ENCODE data around the gene KRTAP20-4. TPM values are rescaled to one million over a fixed set of nuclear protein-coding genes. Genes with fewer than 3 reads are reported as not detected.

KRTAP20-4 gene
- total RNA-seq, 1 donor from 2014 or later = not detected

DNA sequence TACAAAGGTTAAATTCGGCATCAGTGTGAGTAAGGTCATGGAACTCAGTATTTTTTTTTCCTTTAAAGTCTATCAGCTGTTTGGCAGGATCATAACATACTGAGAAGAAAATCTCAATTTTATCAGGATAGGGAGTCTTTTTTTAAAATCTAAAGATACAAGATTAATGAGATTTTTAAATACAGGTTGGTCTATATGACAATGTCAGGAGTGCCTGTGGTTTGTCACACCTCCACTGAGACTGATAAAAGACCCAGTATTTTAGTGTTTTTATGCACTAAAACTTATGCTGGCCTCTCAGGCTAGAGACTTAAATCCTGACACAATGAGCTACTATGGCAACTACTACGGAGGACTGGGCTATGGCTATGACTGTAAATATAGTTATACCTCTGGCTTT, 22.1 kb downstream of the KRTAP20-4 start, which contains the start of gene KRTAP20-3:
Gene KRTAP20-3 (plus strand): TSS at position 301 of the 400 bp plus-strand sequence.
- ATAC-seq (no peak), DNase-seq (no peak)
- Histone ChIP-seq H3K4me1 (no peaks in the 10 kb centered on the region), H3K9me3 (no peaks in the 10 kb centered on the region), H3K4me3 (no peak within 1 kb of the TSS), H3K36me3 (no peaks in the 10 kb centered on the region), H3K27me3 (ENCODE audit: low read depth) (no peaks in the 10 kb centered on the region), H3K27ac (no peak within 1 kb of the TSS)
- TF ChIP-seq, protein P1, sequence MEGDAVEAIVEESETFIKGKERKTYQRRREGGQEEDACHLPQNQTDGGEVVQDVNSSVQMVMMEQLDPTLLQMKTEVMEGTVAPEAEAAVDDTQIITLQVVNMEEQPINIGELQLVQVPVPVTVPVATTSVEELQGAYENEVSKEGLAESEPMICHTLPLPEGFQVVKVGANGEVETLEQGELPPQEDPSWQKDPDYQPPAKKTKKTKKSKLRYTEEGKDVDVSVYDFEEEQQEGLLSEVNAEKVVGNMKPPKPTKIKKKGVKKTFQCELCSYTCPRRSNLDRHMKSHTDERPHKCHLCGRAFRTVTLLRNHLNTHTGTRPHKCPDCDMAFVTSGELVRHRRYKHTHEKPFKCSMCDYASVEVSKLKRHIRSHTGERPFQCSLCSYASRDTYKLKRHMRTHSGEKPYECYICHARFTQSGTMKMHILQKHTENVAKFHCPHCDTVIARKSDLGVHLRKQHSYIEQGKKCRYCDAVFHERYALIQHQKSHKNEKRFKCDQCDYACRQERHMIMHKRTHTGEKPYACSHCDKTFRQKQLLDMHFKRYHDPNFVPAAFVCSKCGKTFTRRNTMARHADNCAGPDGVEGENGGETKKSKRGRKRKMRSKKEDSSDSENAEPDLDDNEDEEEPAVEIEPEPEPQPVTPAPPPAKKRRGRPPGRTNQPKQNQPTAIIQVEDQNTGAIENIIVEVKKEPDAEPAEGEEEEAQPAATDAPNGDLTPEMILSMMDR (IDR thresholded peaks at IDR 0.05) = no peak
- intact Hi-C loops (cut with DNase I) = no loop called here

DNA sequence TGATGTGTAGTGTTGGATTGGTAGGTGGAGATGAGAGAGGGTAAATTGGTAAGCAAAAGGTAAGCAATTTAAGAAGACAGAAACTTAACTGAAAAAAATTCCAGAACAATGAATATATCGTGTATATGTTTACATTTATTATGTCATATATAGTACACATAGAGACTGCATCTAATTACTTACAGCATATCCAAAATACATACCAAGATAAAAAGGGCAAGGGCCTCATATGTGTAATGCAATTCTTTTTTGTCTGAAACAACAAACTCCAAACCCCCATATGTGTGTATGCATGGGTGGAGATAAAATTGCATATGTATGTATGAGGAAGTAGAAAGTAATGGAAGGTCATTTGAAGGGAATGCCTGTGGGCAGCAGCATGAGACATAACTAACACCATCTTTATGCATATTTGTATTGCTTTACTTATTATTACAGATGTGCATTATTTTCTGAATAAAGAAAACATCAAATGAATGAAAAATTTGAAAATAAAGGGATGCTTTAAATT, 26.5 kb downstream of the KRTAP20-4 start:
- TF ChIP-seq, protein P1 (IDR thresholded peaks at IDR 0.05) = no peak
- Histone ChIP-seq H3K27me3 (ENCODE audit: low read depth) (no peaks in the 10 kb centered on the region), H3K9me3 (no peaks in the 10 kb centered on the region), H3K4me1 (no peaks in the 10 kb centered on the region), H3K27ac (no peak overlapping the region), H3K4me3 (no peak overlapping the region), H3K36me3 (no peaks in the 10 kb centered on the region)
- DNase-seq (no peak), ATAC-seq (no peak)
- intact Hi-C loops (cut with DNase I) = no loop called here

DNA sequence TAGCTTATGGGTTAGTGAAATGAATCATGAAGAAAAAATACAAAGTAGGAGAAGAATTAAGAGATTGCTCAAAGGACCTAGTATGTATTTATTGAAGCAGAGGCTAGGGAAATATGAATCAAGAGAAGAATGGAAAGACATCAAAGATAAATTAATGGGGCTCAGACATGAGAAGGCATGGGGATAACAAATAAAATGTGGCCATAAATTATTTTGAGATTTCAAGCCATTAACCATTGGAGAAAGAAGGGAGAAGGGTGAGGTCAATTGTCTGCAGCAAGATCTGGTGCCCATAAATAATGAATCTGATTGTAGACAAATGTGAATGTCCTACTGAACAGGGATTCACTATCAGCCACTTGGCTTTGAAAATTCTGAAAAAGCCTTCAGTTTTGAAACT, 32.5 kb downstream of the KRTAP20-4 start:
- no peaks in the 10 kb centered on the region for H3K36me3 ChIP-seq
- no peaks in the 10 kb centered on the region for H3K9me3 ChIP-seq
- no peak overlapping the region for H3K4me3 ChIP-seq
- DNase-seq (no peak), ATAC-seq (no peak)
- H3K4me1 ChIP-seq = no peaks in the 10 kb centered on the region
- intact Hi-C loops (cut with DNase I) = no loop called here
- TF ChIP-seq, protein P1 (IDR thresholded peaks at IDR 0.05) = no peak
- no peak overlapping the region for H3K27ac ChIP-seq
- no peaks in the 10 kb centered on the region for H3K27me3 ChIP-seq (ENCODE audit: low read depth)

DNA sequence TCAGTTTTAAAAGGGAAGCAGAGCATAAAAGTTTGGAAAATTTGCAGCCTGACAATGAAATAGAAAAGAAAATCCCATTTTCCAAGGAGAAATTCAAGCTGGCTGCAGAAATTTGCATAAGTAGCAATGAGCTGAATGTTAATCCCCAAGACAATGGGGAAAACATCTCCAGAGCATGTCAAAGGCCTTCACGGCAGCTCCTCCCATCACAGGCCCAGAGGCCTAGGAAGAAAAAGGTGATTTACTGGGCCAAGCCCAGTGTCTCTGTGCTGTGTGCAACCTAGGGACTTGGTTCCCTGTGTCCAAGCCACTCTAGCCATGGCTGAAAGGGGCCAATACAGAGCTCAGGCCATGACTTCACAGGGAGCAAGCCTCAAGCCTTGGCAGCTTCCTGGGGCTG, 48.3 kb downstream of the KRTAP20-4 start:
- Histone ChIP-seq H3K4me1 (no peaks in the 10 kb centered on the region), H3K27me3 (ENCODE audit: low read depth) (no peaks in the 10 kb centered on the region), H3K27ac (no peak overlapping the region), H3K4me3 (no peak overlapping the region), H3K36me3 (no peaks in the 10 kb centered on the region), H3K9me3 (no peaks in the 10 kb centered on the region)
- ATAC-seq (no peak), DNase-seq (no peak)
- intact Hi-C loops (cut with DNase I) = no loop called here
- TF ChIP-seq, protein P1 (IDR thresholded peaks at IDR 0.05) = no peak

Other genes with a start within 250 kb of the KRTAP20-4 start
- gene KRTAP13-2, start 248.4 kb upstream of the KRTAP20-4 start, total RNA-seq = not detected
- gene KRTAP13-1, start 224.6 kb upstream of the KRTAP20-4 start, total RNA-seq = not detected
- not detected for gene KRTAP13-3, start 194.7 kb upstream of the KRTAP20-4 start, total RNA-seq
- not detected for gene KRTAP13-4, start 190.4 kb upstream of the KRTAP20-4 start, total RNA-seq
- gene KRTAP15-1, start 180.4 kb upstream of the KRTAP20-4 start, total RNA-seq = not detected
- gene KRTAP19-1, start 140.3 kb upstream of the KRTAP20-4 start, total RNA-seq = not detected
- not detected for gene KRTAP19-2, start 133.2 kb upstream of the KRTAP20-4 start, total RNA-seq
- gene KRTAP19-3, start 128.6 kb upstream of the KRTAP20-4 start, total RNA-seq = not detected
- gene KRTAP19-4, start 123.5 kb upstream of the KRTAP20-4 start, total RNA-seq = not detected
- not detected for gene KRTAP19-5, start 118.5 kb upstream of the KRTAP20-4 start, total RNA-seq
- not detected for gene KRTAP19-6, start 78.8 kb upstream of the KRTAP20-4 start, total RNA-seq
- not detected for gene KRTAP19-7, start 59.3 kb upstream of the KRTAP20-4 start, total RNA-seq
- gene KRTAP22-2, start 30.2 kb upstream of the KRTAP20-4 start, total RNA-seq = not detected
- gene KRTAP6-3, start 28.2 kb upstream of the KRTAP20-4 start, total RNA-seq = not detected
- gene KRTAP6-2, start 21.7 kb upstream of the KRTAP20-4 start, total RNA-seq = not detected
- gene KRTAP22-1, start 19.5 kb upstream of the KRTAP20-4 start, total RNA-seq = not detected
- gene KRTAP6-1, start 6.7 kb upstream of the KRTAP20-4 start, total RNA-seq = not detected
- not detected for gene KRTAP20-1, start 4.2 kb upstream of the KRTAP20-4 start, total RNA-seq
- not detected for gene KRTAP20-2, start 14.6 kb downstream of the KRTAP20-4 start, total RNA-seq
- not detected for gene KRTAP20-3, start 22.2 kb downstream of the KRTAP20-4 start, total RNA-seq
- not detected for gene KRTAP21-3, start 98.2 kb downstream of the KRTAP20-4 start, total RNA-seq
- not detected for gene KRTAP21-2, start 126.6 kb downstream of the KRTAP20-4 start, total RNA-seq
- not detected for gene KRTAP21-1, start 134.8 kb downstream of the KRTAP20-4 start, total RNA-seq
- not detected for gene KRTAP8-1, start 192.6 kb downstream of the KRTAP20-4 start, total RNA-seq
- not detected for gene KRTAP7-1, start 209.1 kb downstream of the KRTAP20-4 start, total RNA-seq